DND-41 (cell line): ENCODE measurements around the gene B3GALNT2.
"Not testable (repeated sequence)": the region's sequence is repeated elsewhere in the genome, so short reads cannot be mapped to it uniquely, and the experiment has no call there.

Experiments
- ATAC-seq: fragments of 200-7000 bp; cut with Tn5 transposase; 3 replicates; pipeline ENCODE4 v1.9.1; 2021; ENCODE audit warnings: low read depth; ENCODE audit not compliant: insufficient read depth
- DNase-seq: peaks from one replicate; pipeline ENCODE4 v3.0.0-alpha.2; 2020
- H2AFZ ChIP-seq: 2 replicates; pipeline ENCODE4 v1.6.0; 2012; ENCODE audit warnings: low read depth, low read length
- H3K27ac ChIP-seq: 2 replicates; pipeline ENCODE4 v1.5.1; 2012; ENCODE audit warnings: low read length, inconsistent platforms
- H3K27me3 ChIP-seq: fragments of 200-600 bp; sonication (generic); 2 replicates; pipeline ENCODE4 v1.6.0; 2012; ENCODE audit warnings: low read length, mild to moderate bottlenecking, inconsistent platforms; ENCODE audit not compliant: insufficient read depth, poor library complexity
- H3K36me3 ChIP-seq: 2 replicates; pipeline ENCODE4 v1.5.1; 2012; ENCODE audit warnings: low read length, inconsistent platforms; ENCODE audit not compliant: insufficient read depth
- H3K4me1 ChIP-seq: 2 replicates; pipeline ENCODE4 v1.5.1; 2012; ENCODE audit warnings: mild to moderate bottlenecking, low read length; ENCODE audit not compliant: insufficient read depth
- H3K4me2 ChIP-seq: 2 replicates; pipeline ENCODE4 v1.6.0; 2012; ENCODE audit warnings: mild to moderate bottlenecking, moderate library complexity, low read length, inconsistent platforms; ENCODE audit not compliant: insufficient read depth
- H3K4me3 ChIP-seq, 2 experiments: fragments of 200-600 bp in 1 of 2; shearing (Covaris generic) in 1 of 2; 2 replicates each; pipeline ENCODE4 v1.5.1; 2012 to 2016; ENCODE audit warnings: inconsistent platforms in 2 of 2, low read length in 2 of 2, mild to moderate bottlenecking in 2 of 2, low read depth in 1 of 2, moderate library complexity in 1 of 2
- H3K79me2 ChIP-seq: 2 replicates; pipeline ENCODE4 v1.6.0; 2012; ENCODE audit warnings: low read length, inconsistent platforms; ENCODE audit not compliant: insufficient read depth
- H3K9ac ChIP-seq: 2 replicates; pipeline ENCODE4 v1.6.0; 2012; ENCODE audit warnings: low read depth, mild to moderate bottlenecking, inconsistent platforms, low read length, moderate library complexity
- H3K9me3 ChIP-seq: 2 replicates; pipeline ENCODE4 v1.5.1; 2012; ENCODE audit warnings: low read length, moderate library complexity, mild to moderate bottlenecking, inconsistent platforms; ENCODE audit not compliant: insufficient read depth, severe bottlenecking
- H4K20me1 ChIP-seq: 2 replicates; pipeline ENCODE4 v1.6.0; 2012; ENCODE audit warnings: low read length; ENCODE audit not compliant: insufficient read depth
- CTCF ChIP-seq: IDR thresholded peaks from 2 replicates; pipeline ENCODE4 v1.5.1; 2012; ENCODE audit warnings: borderline replicate concordance, low read length, moderate library complexity, mild to moderate bottlenecking; ENCODE audit not compliant: poor library complexity, severe bottlenecking; ENCODE audit errors: extremely low read depth
- EZH2 ChIP-seq: IDR thresholded peaks from 3 replicates; pipeline ENCODE4 v1.6.1; 2012; ENCODE audit warnings: borderline replicate concordance, low read depth, mild to moderate bottlenecking, moderate library complexity, low read length, inconsistent platforms; ENCODE audit not compliant: severe bottlenecking

The B3GALNT2 gene

GRCh38 chr1:235483090-235483489 lies 21.2 kb downstream of the B3GALNT2 start:
- no peak overlapping the region for H3K4me2 ChIP-seq
- H3K36me3 ChIP-seq: peaks cover 53% of the 10 kb centered on the region
- TF ChIP-seq CTCF (no peak), EZH2 (no peak)
- no peak overlapping the region for H3K4me3 ChIP-seq
- no peak for ATAC-seq
- no peaks in the 10 kb centered on the region for H3K79me2 ChIP-seq
- H3K4me1 ChIP-seq: no peaks in the 10 kb centered on the region
- no peak overlapping the region for H3K27ac ChIP-seq
- H3K9ac ChIP-seq: no peak overlapping the region
- DNase-seq: no peak
- H2AFZ ChIP-seq: no peak overlapping the region
- no peaks in the 10 kb centered on the region for H4K20me1 ChIP-seq
- no peaks in the 10 kb centered on the region for H3K9me3 ChIP-seq
- no peaks in the 10 kb centered on the region for H3K27me3 ChIP-seq

GRCh38 chr1:235473806-235474205 lies 30.4 kb downstream of the B3GALNT2 start:
- Histone ChIP-seq H4K20me1 (no peaks in the 10 kb centered on the region), H3K27ac (no peak overlapping the region), H3K4me1 (no peaks in the 10 kb centered on the region), H3K4me3 (no peak overlapping the region), H3K27me3 (no peaks in the 10 kb centered on the region), H3K36me3 (peaks cover 39% of the 10 kb centered on the region), H3K9ac (no peak overlapping the region), H2AFZ (no peak overlapping the region), H3K9me3 (no peaks in the 10 kb centered on the region), H3K79me2 (no peaks in the 10 kb centered on the region), H3K4me2 (no peak overlapping the region)
- no peak for ATAC-seq
- DNase-seq: no peak
- TF ChIP-seq CTCF (no peak), EZH2 (no peak)

- TF ChIP-seq EZH2 (no peak), CTCF (no peak)
- H3K4me2 ChIP-seq: no peak overlapping the region
- no peaks in the 10 kb centered on the region for H3K4me1 ChIP-seq
- no peaks in the 10 kb centered on the region for H3K79me2 ChIP-seq
- no peaks in the 10 kb centered on the region for H3K27me3 ChIP-seq
- ATAC-seq (no peak), DNase-seq (no peak)
- no peaks in the 10 kb centered on the region for H4K20me1 ChIP-seq
- no peak overlapping the region for H3K4me3 ChIP-seq
- H3K9me3 ChIP-seq: no peaks in the 10 kb centered on the region
- H2AFZ ChIP-seq: no peak overlapping the region
- H3K9ac ChIP-seq: no peak overlapping the region
- H3K27ac ChIP-seq: no peak overlapping the region
- H3K36me3 ChIP-seq: peaks cover 26% of the 10 kb centered on the region; the same call in 1 of the 2 replicates
Observed at GRCh38 chr1:235470741-235471439, 33.4 kb downstream of the B3GALNT2 start.

- DNase-seq, H3K27me3 ChIP-seq, H3K27ac ChIP-seq, H3K4me2 ChIP-seq, H2AFZ ChIP-seq, ATAC-seq, H4K20me1 ChIP-seq, H3K9ac ChIP-seq, H3K4me1 ChIP-seq, H3K79me2 ChIP-seq, H3K4me3 ChIP-seq, H3K9me3 ChIP-seq: not testable (repeated sequence)
- H3K36me3 ChIP-seq: peaks cover 30% of the 10 kb centered on the region; the same call in 1 of the 2 replicates
Observed at GRCh38 chr1:235469897-235470296, 34.4 kb downstream of the B3GALNT2 start.
